ENCODE measurements around the gene RHOT2.
A peak's percentile ranks its signal among the peaks of the same experiment; 100 is the strongest.

RHOT2 gene

DNA sequence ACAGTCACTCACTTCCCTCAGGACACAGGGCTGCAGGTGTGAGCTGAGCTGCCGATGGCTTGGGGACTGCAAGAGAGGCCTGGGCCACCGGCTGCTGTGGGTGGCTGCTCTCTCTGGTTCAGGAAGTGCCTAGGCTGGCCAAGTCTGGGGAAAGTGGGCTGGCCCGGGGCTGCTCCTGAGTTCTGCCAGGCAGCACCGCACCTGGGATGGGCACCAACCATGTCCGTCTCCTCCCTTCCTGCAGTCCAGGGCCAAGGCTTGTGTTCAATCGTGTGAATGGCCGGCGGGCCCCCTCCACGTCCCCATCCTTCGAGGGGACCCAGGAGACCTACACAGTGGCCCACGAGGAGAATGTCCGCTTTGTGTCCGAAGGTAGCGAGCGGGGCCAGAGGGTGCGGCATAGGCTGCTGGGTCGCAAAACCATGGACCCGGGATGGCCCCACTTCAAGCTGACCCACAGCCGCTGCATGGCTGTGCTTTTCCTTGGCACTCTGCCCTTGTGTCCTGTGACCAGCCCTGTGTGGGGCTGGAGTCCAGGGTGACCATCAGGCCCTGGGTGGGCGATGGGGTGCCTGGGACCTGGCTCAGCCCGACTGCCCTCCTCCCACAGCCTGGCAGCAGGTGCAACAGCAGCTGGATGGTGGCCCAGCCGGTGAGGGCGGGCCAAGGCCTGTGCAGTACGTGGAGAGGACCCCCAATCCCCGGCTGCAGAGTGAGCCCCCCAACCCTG is 20.6 kb upstream of the RHOT2 start:
- no peak for DNase-seq (ENCODE audit: low spot score)

DNA sequence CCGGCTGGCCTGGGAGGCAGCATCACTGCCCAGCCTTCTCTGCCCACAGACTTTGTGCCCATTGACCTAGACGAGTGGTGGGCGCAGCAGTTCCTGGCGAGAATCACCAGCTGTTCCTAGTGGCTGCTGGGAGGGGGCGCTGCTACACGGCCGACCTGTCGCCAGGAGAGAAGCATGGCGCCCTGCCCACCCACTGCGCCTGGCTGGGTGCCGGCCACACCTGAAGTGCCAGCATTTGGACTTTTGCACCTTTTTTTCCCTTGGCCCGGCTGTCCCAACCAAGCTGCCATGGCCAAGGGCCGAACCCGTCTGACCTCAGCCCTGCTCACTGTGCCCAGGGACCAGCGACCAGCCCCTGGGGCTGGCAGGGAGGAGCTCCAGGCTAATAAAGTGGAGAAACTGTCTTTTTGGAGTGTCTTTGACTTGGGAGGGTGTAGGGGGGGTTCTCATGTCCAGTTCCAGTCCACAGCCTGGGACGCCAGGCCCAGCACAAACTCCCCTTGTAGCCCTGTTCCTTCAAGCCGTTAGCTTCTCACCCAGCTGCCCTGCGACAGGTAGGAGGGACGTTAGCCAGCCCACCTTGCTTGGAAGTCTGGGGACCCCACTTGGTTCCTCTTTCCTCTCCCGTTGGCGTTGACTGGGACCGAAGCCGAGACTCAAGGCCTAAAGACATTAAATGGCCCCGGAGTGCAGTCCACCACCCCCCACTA is 19.7 kb upstream of the RHOT2 start:
- DNase-seq (ENCODE audit: low spot score): no peak

DNA sequence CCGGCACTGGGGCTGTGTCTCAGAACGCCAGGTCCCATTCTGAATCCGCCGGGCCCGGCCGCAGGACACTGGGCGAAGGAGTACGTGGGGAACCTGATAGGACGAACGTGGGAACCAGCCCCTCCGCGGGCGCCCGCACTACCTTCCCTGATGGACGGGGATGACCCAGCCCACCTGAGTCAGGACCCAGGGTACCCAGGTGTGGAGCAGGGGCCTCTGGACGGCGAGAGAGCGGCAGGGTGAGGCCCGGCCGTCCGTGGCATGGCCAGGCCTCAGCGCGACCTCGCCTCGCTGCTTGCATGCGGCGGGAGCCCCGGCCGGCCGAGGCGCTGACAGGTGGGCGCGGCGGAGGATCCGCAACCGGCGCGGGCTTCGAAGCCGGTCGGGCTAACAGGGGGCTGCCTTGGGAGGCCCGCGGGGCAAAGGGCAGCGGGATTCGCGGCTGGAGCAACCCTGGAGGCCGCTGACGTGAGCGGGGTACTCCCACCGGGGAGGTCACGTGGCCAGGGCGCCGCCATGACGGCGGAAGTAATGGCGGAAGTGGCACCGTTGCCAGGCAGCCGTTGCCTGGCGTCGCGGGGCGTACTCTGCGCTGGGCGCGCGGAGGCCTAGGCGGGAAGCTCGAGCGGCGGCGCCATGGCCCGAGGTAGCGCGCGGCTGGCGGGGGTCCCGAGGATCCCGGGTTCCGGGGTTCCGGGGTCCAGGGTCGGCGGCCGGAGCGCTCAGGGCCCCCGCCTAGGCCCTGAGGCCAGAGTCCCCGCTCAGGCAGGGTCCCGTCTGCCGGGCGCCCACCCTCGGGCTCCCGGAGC is 18.9 kb upstream of the RHOT2 start, which contains the start of gene WDR90:
Gene WDR90, plus strand, starts transcription at position 585 of the 809 bp plus-strand sequence. Its CDS starts 52 bp downstream, at position 637.
- peak; percentile 95 for DNase-seq (ENCODE audit: low spot score)

DNA sequence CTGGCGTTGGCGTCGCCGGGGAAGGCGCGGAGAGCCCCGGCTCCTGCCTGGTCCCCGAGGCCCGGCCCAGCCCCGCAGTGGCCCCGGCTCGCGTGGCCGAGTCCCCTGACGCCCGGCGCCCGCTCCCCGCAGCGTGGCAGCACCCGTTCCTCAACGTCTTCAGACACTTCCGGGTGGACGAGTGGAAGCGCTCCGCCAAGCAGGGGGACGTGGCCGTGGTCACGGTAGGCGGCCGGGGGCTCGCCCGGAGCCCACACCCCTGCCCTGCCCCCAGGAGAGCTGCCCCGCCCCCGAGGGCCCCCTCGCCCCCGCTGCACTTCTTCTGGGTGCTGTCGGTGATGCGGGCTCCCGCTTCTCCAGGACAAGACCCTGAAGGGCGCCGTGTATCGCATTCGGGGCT is 18.3 kb upstream of the RHOT2 start:
- no peak for DNase-seq (ENCODE audit: low spot score)

DNA sequence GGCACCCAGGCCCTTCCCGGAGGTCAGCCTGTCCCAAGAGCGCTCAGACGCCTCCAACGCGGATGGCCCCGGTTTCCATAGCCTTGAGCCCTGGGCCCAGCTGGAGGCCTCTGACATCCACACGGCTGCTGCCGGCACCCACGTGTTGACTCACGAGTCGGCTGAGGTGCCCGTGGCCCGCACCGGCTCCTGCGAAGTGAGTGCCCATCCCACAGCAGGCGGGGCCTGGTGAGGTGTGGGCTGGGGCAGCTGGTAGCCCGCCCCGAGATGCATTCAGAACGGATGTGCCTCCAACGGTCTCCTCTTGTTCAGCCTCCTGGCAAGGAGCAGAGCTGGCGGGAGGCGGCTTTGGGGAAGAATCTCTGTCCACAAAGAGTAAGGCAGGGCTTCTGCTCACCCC is 16.1 kb upstream of the RHOT2 start:
- DNase-seq (ENCODE audit: low spot score): peak; percentile 57

DNA sequence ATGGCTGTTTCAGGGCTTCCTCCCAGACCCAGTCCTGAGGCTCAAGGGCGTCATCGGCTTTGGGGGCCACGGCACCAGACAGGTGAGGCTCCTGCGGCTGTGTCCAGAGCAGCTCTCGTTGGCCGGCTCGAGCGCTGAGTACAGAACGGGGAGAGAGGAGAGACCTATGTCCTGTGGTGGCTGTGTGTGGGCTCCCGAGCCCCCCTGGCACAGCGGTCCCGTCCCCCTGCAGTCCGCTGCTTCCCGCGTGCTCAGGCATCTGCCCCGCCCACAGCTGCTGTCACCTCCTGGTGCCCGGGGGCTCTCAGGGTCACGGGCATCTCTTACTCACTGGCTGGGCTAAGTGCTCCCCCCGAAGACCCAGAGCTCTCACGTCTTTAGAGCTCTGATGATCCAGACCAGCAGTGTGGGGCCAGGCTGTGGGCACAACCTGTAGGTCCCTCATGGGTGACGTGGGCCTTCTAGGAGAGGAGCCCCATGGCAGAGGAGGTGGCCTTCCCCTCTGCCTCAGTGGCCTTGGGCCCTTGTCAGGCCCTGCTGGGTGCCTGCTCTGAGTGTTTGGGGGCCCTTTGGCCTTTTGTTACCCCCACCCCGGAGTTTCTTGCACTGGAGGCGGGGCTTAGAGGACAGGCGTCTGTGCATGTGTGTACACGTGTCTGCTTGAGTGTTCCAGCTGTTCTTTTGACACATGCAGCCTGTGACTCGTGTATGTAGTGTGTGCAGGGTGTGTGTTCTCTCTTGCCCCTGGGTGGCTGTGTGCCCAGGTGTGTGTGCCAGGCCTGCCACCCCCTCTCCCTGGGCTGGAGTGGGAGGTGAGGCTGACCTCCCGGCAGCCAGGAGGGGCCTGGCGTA is 15.3 kb upstream of the RHOT2 start:
- DNase-seq (ENCODE audit: low spot score): no peak

DNA sequence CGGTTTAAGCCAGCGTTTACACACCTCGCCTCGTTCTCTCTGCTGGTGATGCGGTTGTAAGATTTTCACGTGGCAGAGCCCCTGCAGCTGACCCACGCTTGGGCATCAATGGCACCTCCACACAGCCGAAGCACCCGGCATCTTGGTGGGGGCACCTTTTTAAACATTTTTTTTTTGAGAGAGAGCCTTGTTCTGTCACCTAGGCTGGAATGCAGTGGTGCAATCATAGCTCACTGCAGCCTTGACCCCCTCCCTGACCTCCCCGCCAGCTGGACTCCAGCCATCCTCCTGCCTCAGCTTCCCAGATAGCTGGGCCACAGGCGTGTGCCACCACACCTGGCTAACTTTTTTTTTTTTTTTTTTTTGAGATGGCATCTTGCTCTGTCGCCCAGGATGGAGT is 13.9 kb upstream of the RHOT2 start:
- DNase-seq (ENCODE audit: low spot score): no peak

DNA sequence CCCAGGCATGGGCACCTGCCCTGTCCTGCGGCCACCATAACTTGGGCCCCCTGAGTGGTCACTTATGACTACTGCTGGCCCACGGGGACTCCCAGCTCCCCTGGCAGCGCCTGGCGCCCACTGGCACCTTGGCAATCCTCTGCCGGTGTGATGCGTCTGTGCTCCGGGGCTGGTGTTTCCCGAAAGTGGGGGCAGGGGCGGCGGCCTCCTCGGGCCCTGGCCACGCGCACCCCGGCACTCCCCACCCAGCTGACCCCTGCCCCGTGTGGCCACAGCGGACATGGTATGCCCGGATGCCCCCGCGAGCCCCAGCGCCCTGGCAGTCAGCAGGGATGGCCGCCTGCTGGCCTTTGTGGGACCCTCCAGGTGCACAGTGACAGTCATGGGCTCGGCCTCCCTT is 10.4 kb upstream of the RHOT2 start:
- no peak for DNase-seq (ENCODE audit: low spot score)

DNA sequence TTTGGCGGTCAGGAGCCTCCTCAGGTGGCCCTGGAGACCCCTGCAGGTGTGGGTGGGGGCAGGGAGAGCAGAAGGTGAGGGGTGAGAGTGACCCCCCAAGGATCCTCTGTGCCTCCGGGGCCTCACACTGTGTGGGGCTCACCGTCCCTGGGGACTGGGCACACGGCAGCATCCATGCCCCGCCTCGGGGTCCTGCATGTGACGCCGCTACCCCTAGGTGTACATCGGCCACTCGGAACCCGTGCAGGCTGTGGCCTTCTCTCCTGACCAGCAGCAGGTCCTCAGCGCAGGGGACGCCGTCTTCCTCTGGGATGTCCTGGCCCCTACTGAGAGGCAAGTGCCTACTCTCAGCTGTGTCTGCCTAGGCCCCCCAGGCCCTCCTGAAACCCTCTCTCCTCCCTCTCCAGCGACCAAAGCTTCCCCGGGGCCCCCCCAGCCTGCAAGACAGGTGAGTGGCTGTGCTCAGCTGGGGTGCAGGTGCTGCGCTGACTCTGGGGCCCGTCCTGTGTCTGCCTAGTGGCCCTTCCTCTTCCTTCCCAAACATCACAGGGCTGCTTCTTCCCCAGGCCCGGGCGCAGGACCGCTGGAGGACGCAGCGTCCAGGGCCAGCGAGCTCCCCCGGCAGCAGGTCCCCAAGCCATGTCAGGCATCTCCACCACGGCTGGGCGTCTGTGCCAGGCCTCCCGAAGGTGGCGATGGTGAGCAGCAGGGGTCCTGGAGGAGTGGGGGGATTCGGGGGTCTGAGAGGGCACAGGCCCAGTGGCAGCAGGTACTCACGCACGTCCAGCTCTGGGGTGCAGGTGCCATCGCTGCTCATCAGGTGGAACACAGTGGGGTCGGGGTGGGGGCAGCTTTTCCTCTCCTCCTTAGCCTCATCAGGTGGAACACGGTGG is 9.0 kb upstream of the RHOT2 start:
- no peak for DNase-seq (ENCODE audit: low spot score)

DNA sequence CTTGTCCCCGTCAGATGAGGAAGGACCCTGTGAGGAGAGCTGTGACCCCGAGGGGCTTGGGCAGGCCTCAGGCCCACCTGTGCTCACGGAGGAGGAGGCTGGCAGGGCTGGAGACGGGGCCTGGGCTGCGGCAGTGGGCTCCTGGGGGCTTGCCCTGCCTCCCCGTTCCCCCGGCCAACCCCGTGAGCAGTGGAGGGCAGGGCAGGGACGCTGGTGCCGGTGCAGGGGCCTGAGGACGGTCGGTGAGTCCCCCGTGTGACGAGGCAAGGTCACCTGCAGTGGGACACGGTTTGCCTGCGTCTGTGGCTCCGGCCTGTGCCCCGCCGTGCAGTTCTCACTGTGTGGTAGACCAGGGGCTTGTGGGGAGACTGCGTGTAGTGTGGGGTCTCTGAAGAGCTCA is 8.3 kb upstream of the RHOT2 start:
- no peak for DNase-seq (ENCODE audit: low spot score)

DNA sequence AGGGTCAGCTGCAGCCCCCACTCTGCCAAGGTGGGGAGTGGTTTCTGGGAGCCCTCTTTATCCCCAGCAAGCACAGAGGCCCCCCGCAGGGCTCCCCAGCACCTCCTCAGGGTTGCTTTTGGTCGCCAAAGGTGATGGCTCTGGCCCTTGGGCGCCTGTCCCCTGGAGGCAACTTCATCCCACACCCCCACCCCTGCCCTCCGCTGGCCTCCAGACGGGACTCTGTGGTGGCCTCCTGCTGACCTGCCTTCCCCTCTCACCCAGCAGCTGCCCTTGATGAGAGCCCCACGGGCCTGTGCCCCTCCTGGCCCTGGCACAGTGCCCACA is 7.8 kb upstream of the RHOT2 start:
- no peak for DNase-seq (ENCODE audit: low spot score)

DNA sequence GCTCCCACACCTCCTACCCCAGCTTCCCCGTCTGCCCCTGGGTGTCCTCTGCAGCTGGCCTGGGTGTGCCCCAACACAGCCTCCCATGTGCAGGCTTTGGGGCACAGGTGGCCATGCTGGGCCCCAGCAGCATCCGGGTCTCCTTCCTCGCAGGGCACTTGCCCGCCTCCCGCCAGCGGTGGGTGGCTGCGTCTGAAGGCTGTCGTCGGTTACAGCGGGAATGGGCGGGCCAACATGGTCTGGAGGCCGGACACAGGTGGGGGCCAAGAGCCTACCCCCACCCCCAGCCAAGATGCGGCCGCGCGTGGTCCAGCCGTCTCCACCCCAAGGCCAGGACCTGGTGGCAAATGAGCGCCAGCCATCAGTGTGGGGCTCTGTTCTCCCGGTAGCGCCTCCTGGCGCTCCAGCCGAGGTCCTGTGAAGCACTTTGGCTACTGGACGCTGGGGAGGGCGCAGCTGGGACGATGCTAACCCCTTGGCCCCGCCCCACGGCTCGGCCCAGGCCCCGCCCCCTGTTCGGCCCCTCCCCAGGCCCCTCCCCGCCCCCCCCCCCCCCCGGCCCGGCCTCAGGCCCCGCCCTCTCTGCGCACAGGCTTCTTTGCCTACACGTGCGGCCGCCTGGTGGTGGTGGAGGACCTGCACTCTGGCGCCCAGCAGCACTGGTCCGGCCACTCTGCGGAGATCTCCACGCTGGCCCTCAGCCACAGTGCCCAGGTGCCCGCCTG is 7.3 kb upstream of the RHOT2 start:
- peak; percentile 86 for DNase-seq (ENCODE audit: low spot score)

DNA sequence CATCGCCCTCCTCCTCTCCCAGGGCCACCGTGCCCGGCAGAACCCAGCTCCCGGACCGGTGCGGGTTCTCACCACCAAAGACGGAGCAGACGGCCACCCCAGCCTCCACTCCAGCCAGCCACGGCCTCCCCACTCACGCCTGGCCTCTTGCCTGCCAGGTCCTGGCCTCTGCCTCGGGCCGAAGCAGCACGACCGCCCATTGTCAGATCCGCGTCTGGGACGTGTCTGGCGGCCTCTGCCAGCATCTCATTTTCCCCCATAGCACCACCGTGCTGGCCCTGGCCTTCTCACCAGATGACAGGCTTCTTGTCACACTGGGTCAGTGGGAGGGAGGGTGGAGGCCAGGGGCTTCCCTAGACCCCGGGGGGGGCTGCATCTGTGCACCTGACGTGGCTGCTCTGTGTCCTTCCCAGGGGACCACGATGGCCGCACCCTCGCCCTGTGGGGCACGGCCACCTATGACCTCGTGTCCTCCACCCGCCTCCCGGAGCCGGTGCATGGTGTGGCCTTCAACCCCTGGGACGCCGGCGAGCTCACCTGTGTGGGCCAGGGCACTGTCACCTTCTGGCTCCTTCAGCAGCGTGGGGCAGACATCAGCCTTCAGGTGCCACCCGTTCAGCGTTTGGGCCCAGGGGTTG is 6.6 kb upstream of the RHOT2 start:
- DNase-seq (ENCODE audit: low spot score): no peak

DNA sequence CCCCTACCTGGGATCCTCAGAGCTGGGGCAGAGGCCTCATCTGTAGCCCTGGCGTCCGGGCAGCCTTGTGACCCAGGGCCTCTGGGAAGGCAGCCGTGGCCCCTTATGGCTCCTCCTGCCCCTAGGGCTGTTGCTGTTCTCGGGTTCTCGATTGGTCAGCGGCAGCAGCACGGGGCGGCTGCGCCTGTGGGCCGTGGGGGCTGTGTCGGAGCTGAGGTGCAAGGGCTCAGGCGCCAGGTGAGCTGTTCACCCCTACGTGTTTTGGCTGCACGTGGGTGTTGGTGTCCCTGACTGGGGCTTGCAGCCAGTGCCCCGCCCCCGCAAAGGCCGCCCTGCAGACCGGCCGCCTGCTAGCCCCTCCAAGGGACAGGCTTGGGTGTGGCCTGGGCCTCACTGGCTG is 5.8 kb upstream of the RHOT2 start:
- no peak for DNase-seq (ENCODE audit: low spot score)

DNA sequence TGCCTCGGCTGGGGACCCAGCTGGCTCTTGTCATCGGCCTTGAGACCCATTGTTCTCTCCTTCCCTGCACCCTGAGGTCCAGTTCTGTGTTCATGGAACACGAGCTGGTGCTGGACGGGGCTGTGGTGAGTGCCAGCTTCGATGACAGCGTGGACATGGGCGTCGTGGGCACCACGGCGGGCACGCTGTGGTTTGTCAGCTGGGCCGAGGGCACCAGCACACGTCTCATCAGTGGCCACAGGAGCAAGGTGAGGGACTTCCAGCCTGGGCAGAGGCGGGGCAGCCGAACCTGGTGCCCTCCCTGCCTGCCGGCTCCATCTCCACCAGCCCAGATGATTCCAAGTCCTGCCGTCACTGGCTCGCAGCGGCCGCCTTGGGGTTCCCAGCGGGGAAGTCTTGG is 5.3 kb upstream of the RHOT2 start:
- no peak for DNase-seq (ENCODE audit: low spot score)

DNA sequence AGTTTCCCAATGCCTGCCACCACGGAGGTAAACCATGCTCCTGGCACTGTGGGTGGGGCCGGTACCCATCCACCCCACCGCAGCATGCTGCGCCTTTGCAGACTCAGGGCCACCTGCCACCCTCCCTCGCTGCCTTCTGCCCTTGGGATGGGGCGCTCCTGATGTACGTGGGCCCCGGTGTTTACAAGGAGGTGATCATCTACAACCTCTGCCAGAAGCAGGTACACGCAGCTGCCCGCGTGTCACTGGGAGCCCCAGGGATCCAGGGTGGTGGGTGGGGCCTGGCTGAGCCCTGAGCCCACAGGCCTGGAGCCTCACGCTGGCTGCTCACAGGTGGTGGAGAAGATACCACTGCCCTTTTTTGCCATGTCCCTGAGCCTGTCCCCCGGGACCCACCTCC is 1.4 kb upstream of the RHOT2 start:
- no peak for DNase-seq (ENCODE audit: low spot score)

DNA sequence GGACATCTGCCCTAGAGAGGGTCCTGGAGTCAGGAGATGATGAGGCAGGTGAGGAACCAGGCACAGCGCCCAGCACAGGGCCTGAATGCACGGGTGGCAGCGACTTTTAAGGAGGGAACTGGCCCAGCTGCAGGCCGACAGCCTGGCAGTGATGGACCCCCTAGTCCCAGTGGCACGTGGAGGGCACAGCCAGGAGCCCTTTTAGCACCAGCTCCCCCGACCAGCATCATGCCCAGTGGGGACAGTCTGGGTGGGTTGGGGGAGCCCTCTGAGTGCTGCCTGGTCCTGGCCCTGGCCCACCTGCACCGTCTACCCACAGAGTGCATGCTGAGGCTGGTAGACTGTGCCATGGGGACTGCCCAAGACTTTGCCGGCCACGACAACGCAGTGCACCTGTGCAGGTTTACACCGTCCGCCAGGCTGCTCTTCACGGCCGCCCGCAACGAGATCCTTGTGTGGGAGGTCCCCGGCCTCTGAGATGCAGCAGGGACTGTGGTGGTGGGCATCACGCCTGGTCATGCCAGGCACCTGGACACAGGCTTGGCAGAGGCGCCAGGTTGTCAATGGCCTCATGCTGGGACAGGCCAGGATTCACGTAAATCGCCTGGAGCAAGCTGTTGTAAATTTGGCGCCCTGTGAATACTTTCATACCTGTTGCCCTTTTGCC is 686 bp upstream of the RHOT2 start:
- DNase-seq (ENCODE audit: low spot score): no peak

DNA sequence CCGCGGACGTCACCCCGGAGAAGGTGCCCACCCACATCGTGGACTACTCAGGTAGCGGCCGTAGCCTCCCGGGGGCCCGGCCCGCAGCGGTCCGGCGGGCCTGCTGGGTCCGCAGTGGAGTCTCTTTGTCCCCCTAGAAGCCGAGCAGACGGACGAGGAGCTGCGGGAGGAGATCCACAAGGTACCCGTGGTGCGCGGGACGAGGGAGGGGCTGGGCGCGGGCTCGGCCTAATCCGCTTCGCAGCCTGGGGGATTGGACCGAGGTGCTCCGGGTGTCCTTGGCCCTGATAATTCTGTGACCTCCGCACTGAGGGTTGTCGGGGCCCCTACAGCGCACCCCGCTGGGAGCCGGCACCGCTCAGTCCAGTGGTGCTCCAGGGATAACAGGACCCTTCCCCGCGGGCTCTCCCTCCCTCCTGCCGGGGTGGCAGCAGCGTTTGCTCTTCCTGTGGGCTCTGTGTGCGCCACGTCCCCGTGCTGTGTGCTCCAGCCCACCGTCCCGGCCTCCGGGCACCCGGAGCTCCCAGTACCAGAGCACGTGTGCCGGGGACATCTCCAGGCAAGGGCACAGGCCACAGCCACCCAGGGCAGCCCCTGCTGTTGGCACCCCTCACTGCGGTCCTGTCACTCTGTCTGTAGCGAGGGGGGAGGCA is 713 bp downstream of the RHOT2 start:
- no peak for DNase-seq (ENCODE audit: low spot score)

DNA sequence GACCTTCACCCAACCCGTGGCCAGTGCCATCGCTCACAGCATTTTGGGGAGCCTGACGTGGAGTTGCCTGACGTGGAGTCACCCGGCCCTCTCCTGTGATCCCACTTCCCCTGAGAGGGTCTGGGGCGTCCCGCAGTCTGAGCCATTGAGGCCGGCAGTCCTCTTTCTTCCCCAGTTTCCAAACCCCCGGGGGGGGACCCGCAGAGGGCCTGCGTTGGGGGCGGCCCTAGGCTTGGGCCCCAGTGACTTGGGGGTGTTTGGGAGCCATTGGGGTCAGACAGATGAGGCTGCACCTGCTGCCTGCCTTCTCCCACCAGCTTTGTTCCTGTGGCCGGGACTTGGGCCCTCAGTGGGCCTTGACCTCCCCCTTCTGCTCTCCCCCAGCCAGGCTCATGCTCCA is 1.7 kb downstream of the RHOT2 start:
- no peak for DNase-seq (ENCODE audit: low spot score)
